ENCODE results near the gene MCOLN3. TPM values are rescaled to one million over a fixed set of nuclear protein-coding genes. Genes with fewer than 3 reads are reported as not detected.
A peak's percentile ranks its signal among the peaks of the same experiment; 100 is the strongest.

Gene MCOLN3
- total and polyA plus RNA-seq, 2 of the 4 experiments (the other 2 are of a cell fraction) = 0.03 TPM; not detected in 1

DNA sequence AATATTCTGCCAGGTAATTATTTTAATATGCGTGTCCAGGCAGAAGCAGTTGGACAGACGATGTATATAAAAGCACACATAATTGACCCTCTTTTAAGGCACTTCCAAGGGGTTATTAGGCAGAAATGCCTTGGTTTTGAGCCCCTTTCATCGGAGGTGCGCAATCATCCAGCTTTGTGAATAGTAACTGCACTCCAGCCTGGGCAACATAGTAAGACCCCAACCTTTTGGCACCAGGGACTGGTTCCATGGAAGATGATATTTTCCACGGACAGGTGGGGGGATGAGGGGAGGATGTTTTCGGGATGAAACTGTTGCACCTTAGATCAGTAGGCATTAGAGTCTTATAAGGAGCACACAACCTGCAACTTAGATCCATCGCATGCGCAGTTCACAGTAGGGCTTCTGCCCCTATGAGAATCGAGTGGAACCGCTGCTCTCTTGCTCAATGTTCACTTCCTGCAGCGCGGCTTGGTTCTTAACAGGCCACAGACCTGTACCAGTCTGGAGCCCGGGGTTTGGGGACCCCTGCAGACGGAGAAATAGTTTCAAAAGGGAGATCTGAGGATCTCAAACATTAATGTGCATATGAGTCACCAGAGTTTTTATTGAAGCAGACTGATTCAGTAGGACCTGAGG lies 49.5 kb downstream of the MCOLN3 start:
- H4K91ac ChIP-seq (ENCODE audit: insufficient read depth, low read depth, low read length) = no peak overlapping the region
- H2BK20ac ChIP-seq (ENCODE audit: low read depth, low read length) = no peak overlapping the region
- H3K4me3 ChIP-seq (ENCODE audit: insufficient read depth, low read depth, low read length) = no peak overlapping the region
- H3K18ac ChIP-seq (ENCODE audit: low read depth, low read length) = no peak overlapping the region
- H3K4me1 ChIP-seq (ENCODE audit: control insufficient read depth, insufficient read depth, low read length) = peaks cover 2% of the 10 kb centered on the region; the same call in 1 of the 2 replicates
- no peak overlapping the region for H3K27ac ChIP-seq (ENCODE audit: insufficient read depth, low read length)
- H2BK120ac ChIP-seq (ENCODE audit: low read depth, low read length) = no peak overlapping the region
- BruUV-seq (replicated peaks) = no TSS peak
- CTCF ChIA-PET = no interaction called here
- peaks cover 1% of the 10 kb centered on the region; the same call in 1 of the 2 replicates for H3K9me3 ChIP-seq (ENCODE audit: control insufficient read depth, insufficient read depth, low read length)
- no peak for TF ChIP-seq SMC3 (IDR thresholded peaks at IDR 0.05; ENCODE audit: low read depth, low read length)
- TF ChIP-seq CHD1 (IDR thresholded peaks at IDR 0.05; ENCODE audit: low read depth, low read length) = no peak
- no peak for TF ChIP-seq POLR2A (IDR thresholded peaks at IDR 0.05; ENCODE audit: low read depth, low read length)
- TF ChIP-seq MAZ (IDR thresholded peaks at IDR 0.05; ENCODE audit: borderline replicate concordance, low read depth, low read length) = no peak
- TF ChIP-seq FOS (IDR thresholded peaks at IDR 0.05; ENCODE audit: low read depth, low read length) = no peak
- TF ChIP-seq RCOR1 (IDR thresholded peaks at IDR 0.05; ENCODE audit: insufficient replicate concordance, low read length) = no peak
- TF ChIP-seq ELK1 (IDR thresholded peaks at IDR 0.05; ENCODE audit: borderline replicate concordance, low read depth, low read length) = no peak
- TF ChIP-seq, protein P1, sequence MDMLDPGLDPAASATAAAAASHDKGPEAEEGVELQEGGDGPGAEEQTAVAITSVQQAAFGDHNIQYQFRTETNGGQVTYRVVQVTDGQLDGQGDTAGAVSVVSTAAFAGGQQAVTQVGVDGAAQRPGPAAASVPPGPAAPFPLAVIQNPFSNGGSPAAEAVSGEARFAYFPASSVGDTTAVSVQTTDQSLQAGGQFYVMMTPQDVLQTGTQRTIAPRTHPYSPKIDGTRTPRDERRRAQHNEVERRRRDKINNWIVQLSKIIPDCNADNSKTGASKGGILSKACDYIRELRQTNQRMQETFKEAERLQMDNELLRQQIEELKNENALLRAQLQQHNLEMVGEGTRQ (IDR thresholded peaks at IDR 0.05; ENCODE audit: low read depth, low read length) = no peak
- no peak for TF ChIP-seq MXI1 (IDR thresholded peaks at IDR 0.05; ENCODE audit: borderline replicate concordance, low read depth, low read length)
- TF ChIP-seq CEBPB (IDR thresholded peaks at IDR 0.05; ENCODE audit: low read depth, low read length) = no peak
- no peak for TF ChIP-seq RAD21 (IDR thresholded peaks at IDR 0.05; ENCODE audit: low read length)
- TF ChIP-seq BHLHE40 (IDR thresholded peaks at IDR 0.05; ENCODE audit: low read depth, low read length) = no peak
- TF ChIP-seq NFE2L2 (IDR thresholded peaks at IDR 0.05; ENCODE audit: low read depth, low read length) = no peak
- no peak for TF ChIP-seq RFX5 (IDR thresholded peaks at IDR 0.05; ENCODE audit: low read depth, low read length)
- TF ChIP-seq CTCF (conservative IDR thresholded peaks at IDR 0.05; ENCODE audit: low read depth, low read length) = no peak
- TF ChIP-seq MAFK (IDR thresholded peaks at IDR 0.05; ENCODE audit: low read depth, low read length) = no peak
- no peak overlapping the region for H4K8ac ChIP-seq (ENCODE audit: low read depth in 2 of 2, low read length in 2 of 2)
- dilution Hi-C loops (cut with HindIII; ENCODE audit: low sequenced_read_pairs, unreplicated experiment) (no loop called here), intact Hi-C loops (cut with micrococcal nuclease) (no loop called here), in situ Hi-C loops (cut with MboI; ENCODE audit: low sequenced_read_pairs) (no loop called here)
- H3K4ac ChIP-seq (ENCODE audit: low read depth, low read length) = no peak overlapping the region
- peaks cover 62% of the 10 kb centered on the region for H3K27me3 ChIP-seq (ENCODE audit: control insufficient read depth, insufficient read depth, low read length)
- POLR2A ChIA-PET (ENCODE audit: unreplicated experiment) = no interaction called here
- WGBS, 2 experiments (ENCODE audit: extremely low coverage in 2 of 2, insufficient read length in 1 of 2) = 27% methylated on average over 3 of the region's 14 CpGs; no CpG with 5 or more reads in 1 of the 2 experiments
- no peak overlapping the region for H3K9ac ChIP-seq (ENCODE audit: low read depth, low read length)
- DNase-seq = peak; percentile 10
- H2AK9ac ChIP-seq (replicated peaks; ENCODE audit: low read depth, low read length, poor library complexity) = no peak overlapping the region
- no peaks in the 10 kb centered on the region for H3K36me3 ChIP-seq (ENCODE audit: control insufficient read depth, insufficient read depth, low read length)
- no peaks in the 10 kb centered on the region for H3K79me1 ChIP-seq (ENCODE audit: low read depth in 1 of 2, low read length in 2 of 2)
- no peak overlapping the region for H3K23ac ChIP-seq (ENCODE audit: low read depth, low read length)
- H2AK5ac ChIP-seq (ENCODE audit: low read depth, low read length) = no peak overlapping the region
- H4K5ac ChIP-seq (ENCODE audit: low read depth, low read length) = no peak overlapping the region
- ATAC-seq (ENCODE audit: low read depth) = no peak
- H3K14ac ChIP-seq (replicated peaks; ENCODE audit: low read depth, low read length) = no peak overlapping the region
- H2BK15ac ChIP-seq (ENCODE audit: low read depth, low read length) = no peak overlapping the region
- H3K4me2 ChIP-seq (ENCODE audit: low read depth, low read length) = peak overlapping the region; percentile 76; the same call in 1 of the 2 replicates
- H3K56ac ChIP-seq (ENCODE audit: extremely low read depth, insufficient read depth, low read length) = no peak overlapping the region
- no peak overlapping the region for H2BK5ac ChIP-seq (ENCODE audit: low read depth, low read length, poor library complexity, severe bottlenecking)
- no peaks in the 10 kb centered on the region for H4K20me1 ChIP-seq (ENCODE audit: insufficient read depth, low read length)
- no peaks in the 10 kb centered on the region for H3K9me1 ChIP-seq (ENCODE audit: insufficient read depth, low read length)
- no peak overlapping the region for H2AFZ ChIP-seq (replicated peaks; ENCODE audit: low read length, poor library complexity)

All from IMR-90 (cell line).